ENCODE results near the gene MBOAT7. TPM values are rescaled to one million over a fixed set of nuclear protein-coding genes. Genes with fewer than 3 reads are reported as not detected.
A peak's percentile ranks its signal among the peaks of the same experiment; 100 is the strongest.
"Not testable (repeated sequence)": the region's sequence is repeated elsewhere in the genome, so short reads cannot be mapped to it uniquely, and the experiment has no call there.

Gene MBOAT7
- total RNA-seq, 1 experiment from 2014 or later, result 85.6 TPM

DNA sequence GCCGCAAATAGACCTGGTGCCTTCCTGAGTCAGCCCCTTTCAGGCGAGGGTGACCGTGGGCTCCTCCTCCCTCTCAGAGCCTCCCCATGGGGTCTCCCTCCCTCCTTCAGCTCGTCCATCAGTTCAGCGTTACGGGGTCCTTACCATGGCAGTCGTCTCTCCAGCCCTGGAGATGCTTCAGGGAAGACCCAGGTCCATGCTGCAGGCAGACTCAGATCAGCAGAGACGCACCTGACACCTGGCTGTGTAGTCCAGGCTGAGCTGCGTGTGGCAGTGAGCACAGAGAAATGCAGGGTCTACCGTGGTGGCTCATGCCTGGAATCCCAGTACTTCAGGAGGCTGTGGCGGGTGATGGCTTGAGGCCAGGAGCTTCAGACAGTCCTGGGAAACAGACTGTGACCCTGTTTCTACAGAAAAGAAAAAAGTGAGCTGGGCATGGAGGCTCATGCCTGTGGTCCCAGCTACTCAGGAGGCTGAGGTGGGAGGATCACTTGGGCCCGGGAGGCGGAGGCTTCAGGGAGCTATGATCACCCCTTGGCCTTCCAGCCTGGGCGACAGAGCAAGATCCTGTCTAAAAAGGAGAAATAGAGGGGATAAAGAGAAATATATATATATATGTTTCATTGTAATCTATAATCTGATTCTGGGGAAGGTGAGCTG is 34.0 kb upstream of the MBOAT7 start:
- not testable (repeated sequence) for H3K4me1 ChIP-seq (ENCODE audit: low read length); DNase-seq; H3K36me3 ChIP-seq (ENCODE audit: insufficient read depth, low read length); H3K79me2 ChIP-seq (ENCODE audit: low read length); H3K9me2 ChIP-seq (replicated peaks; ENCODE audit: insufficient read depth, low read length); H3K9me3 ChIP-seq (ENCODE audit: low read length); H4K20me1 ChIP-seq (ENCODE audit: insufficient read depth, low read depth, low read length); H3K9ac ChIP-seq (ENCODE audit: low read length); H3K4me3 ChIP-seq (ENCODE audit: low read length); H3K27ac ChIP-seq (ENCODE audit: low read length); H3K4me2 ChIP-seq (ENCODE audit: low read depth, low read length, poor library complexity, severe bottlenecking); H3K27me3 ChIP-seq (ENCODE audit: low read length); H2AFZ ChIP-seq (ENCODE audit: low read length)

DNA sequence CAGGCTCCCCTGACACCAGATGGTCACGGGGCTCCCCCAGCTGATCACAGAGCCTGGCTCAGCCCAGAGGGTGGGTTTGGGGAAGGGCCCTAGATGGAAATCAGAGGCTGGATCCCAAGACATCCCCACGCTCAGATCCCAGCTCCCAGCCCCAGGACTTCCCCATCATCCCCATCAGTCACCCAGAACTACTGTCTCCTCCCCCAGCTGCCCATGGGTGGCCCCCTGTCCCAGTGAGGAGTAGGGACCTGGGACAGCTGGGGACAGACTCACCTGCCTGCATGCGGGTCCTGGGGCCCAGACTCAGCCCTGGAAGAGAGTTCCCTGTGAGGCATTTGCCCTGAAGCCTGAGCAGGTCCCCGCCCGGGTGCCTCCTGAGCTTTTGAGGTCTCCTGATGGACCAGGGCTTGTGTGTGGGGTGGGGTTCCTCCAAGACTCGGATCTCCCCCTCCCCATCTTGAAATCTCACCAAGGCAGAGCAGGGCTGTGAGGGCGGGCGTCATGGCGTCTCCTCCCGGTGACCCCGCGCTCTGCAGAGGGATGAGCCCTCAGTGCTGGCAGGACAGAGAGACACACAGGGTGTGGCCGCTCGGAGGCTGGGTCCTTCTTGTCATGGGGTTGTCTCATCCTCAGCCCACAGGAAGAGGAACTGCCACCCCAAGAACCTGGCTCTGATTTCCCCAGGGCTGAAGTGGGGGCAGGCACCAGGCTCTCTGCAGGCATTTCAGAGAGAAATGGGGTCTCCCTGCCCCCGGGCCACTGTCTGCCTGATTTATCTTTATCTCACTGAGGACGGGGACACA is 33.3 kb upstream of the MBOAT7 start, which contains the start of gene LILRB3:
Gene LILRB3 (minus strand): TSS at position 534 of the 803 bp plus-strand sequence. CDS start 31 bp downstream, at position 503.
- H3K9ac ChIP-seq (ENCODE audit: low read length); H4K20me1 ChIP-seq (ENCODE audit: insufficient read depth, low read depth, low read length): not testable (repeated sequence)

DNA sequence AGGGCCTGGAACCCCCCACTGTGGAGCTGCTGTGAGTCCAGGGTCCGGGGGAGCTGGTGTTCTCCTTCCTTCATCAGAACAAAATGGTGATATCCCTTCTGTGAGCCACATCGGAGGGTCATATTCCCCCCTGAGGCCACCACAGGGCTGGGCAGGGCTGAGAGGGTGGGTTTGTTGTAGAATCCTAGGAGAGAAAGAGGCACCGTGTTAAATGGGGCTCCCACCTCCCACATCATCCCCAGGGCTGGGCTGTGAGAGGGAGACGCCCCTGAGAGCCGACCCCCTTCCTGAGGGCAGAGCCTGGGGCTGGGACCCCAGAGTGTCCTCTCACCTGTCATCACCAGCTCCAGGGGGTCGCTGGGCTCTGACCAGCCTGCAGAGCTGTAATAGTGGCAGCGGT is 32.6 kb upstream of the MBOAT7 start:
- H3K9me2 ChIP-seq (replicated peaks; ENCODE audit: insufficient read depth, low read length); H3K9ac ChIP-seq (ENCODE audit: low read length); H3K27me3 ChIP-seq (ENCODE audit: low read length); H3K4me3 ChIP-seq (ENCODE audit: low read length); H3K4me1 ChIP-seq (ENCODE audit: low read length); H4K20me1 ChIP-seq (ENCODE audit: insufficient read depth, low read depth, low read length); H3K4me2 ChIP-seq (ENCODE audit: low read depth, low read length, poor library complexity, severe bottlenecking); H2AFZ ChIP-seq (ENCODE audit: low read length); H3K27ac ChIP-seq (ENCODE audit: low read length); DNase-seq; H3K9me3 ChIP-seq (ENCODE audit: low read length); H3K36me3 ChIP-seq (ENCODE audit: insufficient read depth, low read length); H3K79me2 ChIP-seq (ENCODE audit: low read length): not testable (repeated sequence)

More for the DNA sequence above, 33.3 kb upstream of the MBOAT7 start, which contains the start of gene LILRB3:
- H3K36me3 ChIP-seq (ENCODE audit: insufficient read depth, low read length); H3K27me3 ChIP-seq (ENCODE audit: low read length); H3K4me2 ChIP-seq (ENCODE audit: low read depth, low read length, poor library complexity, severe bottlenecking); H3K27ac ChIP-seq (ENCODE audit: low read length); H2AFZ ChIP-seq (ENCODE audit: low read length); H3K9me2 ChIP-seq (replicated peaks; ENCODE audit: insufficient read depth, low read length); H3K79me2 ChIP-seq (ENCODE audit: low read length); DNase-seq; H3K9me3 ChIP-seq (ENCODE audit: low read length); H3K4me3 ChIP-seq (ENCODE audit: low read length); H3K4me1 ChIP-seq (ENCODE audit: low read length): not testable (repeated sequence)

DNA sequence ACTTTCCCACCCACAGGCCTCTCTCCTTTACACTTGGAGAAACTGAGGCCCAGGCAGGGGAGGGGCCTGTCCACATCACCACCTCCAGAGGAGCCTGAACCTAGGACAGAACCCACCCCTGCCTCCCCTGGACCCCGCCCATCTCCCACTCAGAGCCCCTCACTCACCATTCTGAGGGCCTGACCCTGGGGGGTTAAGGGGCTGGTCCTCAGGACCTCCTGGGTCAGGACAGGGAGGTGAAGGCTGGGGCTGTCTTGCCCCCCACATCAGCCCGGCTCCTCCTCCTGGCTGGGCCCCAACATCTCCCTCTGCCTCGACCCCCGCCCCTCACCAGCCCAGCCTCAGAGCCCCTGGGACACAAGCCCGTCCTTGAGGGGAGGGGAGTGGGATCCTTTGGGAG is 30.3 kb upstream of the MBOAT7 start:
- not testable (repeated sequence) for H4K20me1 ChIP-seq (ENCODE audit: insufficient read depth, low read depth, low read length); H3K9me3 ChIP-seq (ENCODE audit: low read length); H3K36me3 ChIP-seq (ENCODE audit: insufficient read depth, low read length); H3K4me1 ChIP-seq (ENCODE audit: low read length); H3K4me2 ChIP-seq (ENCODE audit: low read depth, low read length, poor library complexity, severe bottlenecking); H3K27ac ChIP-seq (ENCODE audit: low read length); H3K4me3 ChIP-seq (ENCODE audit: low read length); H3K9ac ChIP-seq (ENCODE audit: low read length); H3K27me3 ChIP-seq (ENCODE audit: low read length); H2AFZ ChIP-seq (ENCODE audit: low read length); H3K9me2 ChIP-seq (replicated peaks; ENCODE audit: insufficient read depth, low read length); H3K79me2 ChIP-seq (ENCODE audit: low read length)
- DNase-seq, result peak; percentile 23

DNA sequence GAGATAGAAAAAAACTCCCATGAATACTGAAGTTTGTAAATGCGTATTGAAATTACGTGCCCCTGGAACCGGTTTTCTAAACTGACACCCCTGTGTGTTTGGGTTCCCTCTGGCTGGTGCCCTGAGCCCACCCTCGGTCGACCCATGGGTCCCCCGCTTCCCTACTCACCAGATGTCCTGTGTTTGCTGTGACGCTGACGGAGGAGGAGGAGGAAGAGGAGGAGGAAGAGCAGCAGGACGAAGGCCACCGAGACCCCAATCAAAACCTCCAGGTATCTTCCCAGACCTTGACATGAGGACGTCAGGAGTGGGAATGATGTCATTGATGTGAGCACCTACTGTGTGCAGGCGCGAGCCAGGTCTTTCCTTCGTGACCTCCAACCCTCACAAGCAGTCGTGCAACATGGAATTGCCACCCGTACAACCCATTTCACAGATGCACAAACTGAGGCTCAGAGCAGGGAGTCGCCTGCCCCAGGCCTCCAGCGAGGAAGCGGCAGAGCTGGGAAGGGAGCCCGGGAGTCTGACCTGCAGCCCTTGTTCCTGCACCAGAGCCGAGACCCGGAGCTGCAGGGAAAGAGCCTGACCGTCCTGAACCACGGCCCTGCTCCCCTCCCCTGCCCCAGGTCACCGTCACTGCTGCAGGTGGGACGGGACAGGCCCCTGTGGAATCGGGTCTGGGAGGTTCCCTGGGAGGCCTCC is 29.7 kb upstream of the MBOAT7 start:
- no peak for DNase-seq
- Histone ChIP-seq H4K20me1 (ENCODE audit: insufficient read depth, low read depth, low read length) (0 out of 2 replicates have a peak, but pooled peaks cover 3% of the 10 kb centered on the region), H3K9ac (ENCODE audit: low read length) (no peak overlapping the region)

DNA sequence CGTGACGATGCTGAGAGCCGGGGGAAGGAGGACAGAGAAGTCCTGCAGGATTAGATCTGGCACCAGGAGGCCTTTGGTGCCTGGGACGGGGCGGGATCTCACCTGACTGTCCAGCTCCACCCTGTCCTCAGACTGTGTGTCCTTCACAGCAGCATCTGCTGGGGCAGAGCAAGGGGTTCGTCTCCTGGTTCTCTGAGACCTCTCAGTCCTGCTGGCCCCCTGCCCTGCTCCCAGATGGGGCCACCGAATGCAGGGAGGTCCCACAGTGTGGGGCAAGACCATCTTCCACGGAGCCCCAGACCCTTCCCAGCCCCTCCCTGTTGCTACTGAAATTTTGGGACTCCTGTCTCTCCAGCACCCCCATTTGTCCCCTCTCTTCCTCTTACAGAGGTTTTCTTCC is 28.9 kb upstream of the MBOAT7 start:
- no peak overlapping the region for H2AFZ ChIP-seq (ENCODE audit: low read length)
- DNase-seq, result no peak
- no peak overlapping the region for H3K27ac ChIP-seq (ENCODE audit: low read length)
- H3K79me2 ChIP-seq (ENCODE audit: low read length), result no peaks in the 10 kb centered on the region
- H4K20me1 ChIP-seq (ENCODE audit: insufficient read depth, low read depth, low read length), result 0 out of 2 replicates have a peak, but pooled peaks cover 3% of the 10 kb centered on the region
- no peaks in the 10 kb centered on the region for H3K9me2 ChIP-seq (replicated peaks; ENCODE audit: insufficient read depth, low read length)
- no peak overlapping the region for H3K4me3 ChIP-seq (ENCODE audit: low read length)
- no peak overlapping the region for H3K4me2 ChIP-seq (ENCODE audit: low read depth, low read length, poor library complexity, severe bottlenecking)
- no peaks in the 10 kb centered on the region for H3K27me3 ChIP-seq (ENCODE audit: low read length)
- H3K9ac ChIP-seq (ENCODE audit: low read length), result no peak overlapping the region
- no peaks in the 10 kb centered on the region for H3K9me3 ChIP-seq (ENCODE audit: low read length)
- H3K36me3 ChIP-seq (ENCODE audit: insufficient read depth, low read length), result no peaks in the 10 kb centered on the region
- no peaks in the 10 kb centered on the region for H3K4me1 ChIP-seq (ENCODE audit: low read length)

More for the DNA sequence above, 29.7 kb upstream of the MBOAT7 start:
- no peak overlapping the region for H3K4me3 ChIP-seq (ENCODE audit: low read length)
- H3K4me1 ChIP-seq (ENCODE audit: low read length), result no peaks in the 10 kb centered on the region
- H3K4me2 ChIP-seq (ENCODE audit: low read depth, low read length, poor library complexity, severe bottlenecking), result no peak overlapping the region
- no peaks in the 10 kb centered on the region for H3K9me2 ChIP-seq (replicated peaks; ENCODE audit: insufficient read depth, low read length)
- H2AFZ ChIP-seq (ENCODE audit: low read length), result no peak overlapping the region
- H3K36me3 ChIP-seq (ENCODE audit: insufficient read depth, low read length), result no peaks in the 10 kb centered on the region
- H3K79me2 ChIP-seq (ENCODE audit: low read length), result no peaks in the 10 kb centered on the region
- H3K27ac ChIP-seq (ENCODE audit: low read length), result no peak overlapping the region
- H3K9me3 ChIP-seq (ENCODE audit: low read length), result no peaks in the 10 kb centered on the region
- H3K27me3 ChIP-seq (ENCODE audit: low read length), result no peaks in the 10 kb centered on the region

DNA sequence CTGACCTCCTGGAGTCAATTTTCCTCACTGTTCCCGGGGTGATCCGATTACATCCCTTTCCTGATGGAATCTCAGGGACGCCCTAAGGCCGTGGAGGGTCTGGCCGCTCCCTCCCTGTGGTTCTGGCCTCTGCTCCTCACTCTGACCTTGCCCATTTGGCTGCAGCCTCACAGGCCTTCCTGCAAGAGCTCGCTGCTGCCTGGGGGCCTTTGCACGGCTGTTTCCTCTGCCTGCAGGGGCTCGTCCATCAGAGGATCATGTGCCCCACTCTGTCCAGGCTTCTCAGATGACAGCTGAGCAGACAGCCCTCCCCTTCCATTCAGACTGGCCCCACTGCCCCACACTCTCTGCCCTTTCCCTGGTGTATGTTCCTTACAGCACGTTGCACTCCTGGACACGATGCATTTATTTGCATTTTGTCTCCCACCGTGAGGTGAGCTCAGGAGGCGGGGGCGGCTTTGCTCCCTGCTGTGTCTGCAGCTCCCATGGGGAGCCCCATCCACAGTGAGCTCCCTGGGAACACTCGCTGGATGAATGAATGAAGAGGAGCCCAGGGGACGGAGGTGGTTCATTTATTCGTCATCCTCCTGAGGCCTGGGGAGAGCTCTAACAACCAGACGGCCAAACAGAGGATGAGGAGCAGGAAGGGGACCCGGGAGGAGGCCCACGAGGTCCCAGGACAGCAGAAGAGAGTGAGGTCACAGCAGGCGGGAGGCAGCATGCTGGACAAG is 28.3 kb upstream of the MBOAT7 start:
- H3K9ac ChIP-seq (ENCODE audit: low read length); H3K4me2 ChIP-seq (ENCODE audit: low read depth, low read length, poor library complexity, severe bottlenecking); H3K4me1 ChIP-seq (ENCODE audit: low read length); DNase-seq; H3K36me3 ChIP-seq (ENCODE audit: insufficient read depth, low read length); H2AFZ ChIP-seq (ENCODE audit: low read length); H3K27me3 ChIP-seq (ENCODE audit: low read length); H3K79me2 ChIP-seq (ENCODE audit: low read length); H3K27ac ChIP-seq (ENCODE audit: low read length); H4K20me1 ChIP-seq (ENCODE audit: insufficient read depth, low read depth, low read length); H3K9me2 ChIP-seq (replicated peaks; ENCODE audit: insufficient read depth, low read length); H3K4me3 ChIP-seq (ENCODE audit: low read length); H3K9me3 ChIP-seq (ENCODE audit: low read length): not testable (repeated sequence)

DNA sequence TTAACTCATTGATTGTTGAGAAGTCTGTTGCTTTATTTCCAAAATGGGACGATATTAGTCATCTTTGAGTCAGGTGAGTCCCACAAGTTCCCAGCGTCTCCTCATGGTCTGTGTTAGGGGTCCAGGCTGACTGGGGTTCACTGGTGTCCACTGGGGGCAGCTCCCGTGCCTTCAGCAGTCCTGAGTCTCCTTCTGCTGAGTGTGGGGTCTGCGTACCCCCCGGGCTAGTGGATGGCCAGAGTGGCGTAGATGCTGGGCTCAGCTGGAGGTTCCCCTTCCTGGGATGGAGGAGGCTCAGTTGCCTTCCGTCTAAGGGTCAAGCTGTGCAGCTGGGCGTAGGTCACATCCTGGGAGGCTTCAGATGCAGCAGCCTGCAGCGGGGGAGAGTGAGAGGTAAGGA is 27.5 kb upstream of the MBOAT7 start:
- Histone ChIP-seq H3K27ac (ENCODE audit: low read length) (no peak overlapping the region), H3K36me3 (ENCODE audit: insufficient read depth, low read length) (no peaks in the 10 kb centered on the region), H3K79me2 (ENCODE audit: low read length) (no peaks in the 10 kb centered on the region), H3K9me3 (ENCODE audit: low read length) (no peaks in the 10 kb centered on the region), H3K9me2 (replicated peaks; ENCODE audit: insufficient read depth, low read length) (no peaks in the 10 kb centered on the region), H3K4me2 (ENCODE audit: low read depth, low read length, poor library complexity, severe bottlenecking) (no peak overlapping the region), H3K4me1 (ENCODE audit: low read length) (no peaks in the 10 kb centered on the region), H3K27me3 (ENCODE audit: low read length) (no peaks in the 10 kb centered on the region), H3K4me3 (ENCODE audit: low read length) (no peak overlapping the region), H2AFZ (ENCODE audit: low read length) (no peak overlapping the region), H3K9ac (ENCODE audit: low read length) (no peak overlapping the region), H4K20me1 (ENCODE audit: insufficient read depth, low read depth, low read length) (0 out of 2 replicates have a peak, but pooled peaks cover 3% of the 10 kb centered on the region)
- no peak for DNase-seq

Measured in Karpas-422 (cell line).